Medulla oblongata (tissue), 1 donor: ENCODE measurements around the gene RPL10A.
"Not testable (repeated sequence)": the region's sequence is repeated elsewhere in the genome, so short reads cannot be mapped to it uniquely, and the experiment has no call there.

ENCODE experiments used
- DNase-seq: peaks from one replicate; pipeline ENCODE4 v3.0.0-alpha.2; 2015; ENCODE audit errors: extremely low spot score

The RPL10A gene

GRCh38 chr6:35511562-35511941, 43.4 kb downstream of the RPL10A start:
- no peak for DNase-seq

GRCh38 chr6:35512006-35512405, 43.8 kb downstream of the RPL10A start:
- no peak for DNase-seq

- DNase-seq: no peak
Observed at GRCh38 chr6:35512740-35513139, 44.5 kb downstream of the RPL10A start, which contains the start of gene TULP1. Gene TULP1 (minus strand): TSS chr6:35512896. CDS start chr6:35512858, 38 bp downstream.

DNA sequence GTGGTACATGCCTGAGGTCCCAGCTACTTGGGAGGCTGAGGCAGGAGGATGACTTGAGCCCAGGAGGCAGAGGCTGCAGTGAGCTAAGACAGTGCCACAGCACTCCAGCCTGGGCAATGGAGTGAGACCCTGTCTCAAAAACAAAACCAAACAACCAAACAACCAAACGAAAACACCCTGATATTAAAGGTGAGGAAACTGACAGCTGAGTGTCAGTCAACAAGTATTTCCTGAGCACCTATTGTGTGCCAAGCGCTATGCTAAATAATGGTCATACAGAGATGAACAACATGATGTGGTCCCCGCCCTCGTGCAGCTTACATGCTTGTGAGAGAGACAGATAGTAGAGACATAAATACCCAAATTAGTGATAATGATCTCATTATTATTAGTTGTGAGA, 46.4 kb downstream of the RPL10A start:
- DNase-seq: no peak

DNA sequence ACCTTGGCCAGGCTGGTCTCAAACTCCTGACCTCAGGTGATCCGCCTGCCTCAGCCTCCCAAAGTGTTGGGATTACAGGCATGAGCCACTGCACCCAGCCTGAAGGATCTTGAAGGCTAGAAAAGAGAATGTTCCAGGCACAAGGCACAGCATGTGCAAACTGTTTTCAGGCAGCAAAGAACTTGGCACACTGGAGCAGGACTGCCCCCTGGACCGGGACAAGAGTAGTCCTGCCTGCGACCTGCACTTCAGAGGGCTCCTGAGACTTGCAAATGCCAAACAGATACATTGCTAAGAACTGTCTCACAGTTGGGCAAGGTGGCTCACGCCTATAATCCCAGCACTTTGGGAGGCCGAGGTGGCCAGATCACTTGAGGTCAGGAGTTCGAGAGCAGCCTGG, 47.7 kb downstream of the RPL10A start:
- not testable (repeated sequence) for DNase-seq

- DNase-seq: no peak
Observed at GRCh38 chr6:35516712-35517111, 48.5 kb downstream of the RPL10A start.

DNA sequence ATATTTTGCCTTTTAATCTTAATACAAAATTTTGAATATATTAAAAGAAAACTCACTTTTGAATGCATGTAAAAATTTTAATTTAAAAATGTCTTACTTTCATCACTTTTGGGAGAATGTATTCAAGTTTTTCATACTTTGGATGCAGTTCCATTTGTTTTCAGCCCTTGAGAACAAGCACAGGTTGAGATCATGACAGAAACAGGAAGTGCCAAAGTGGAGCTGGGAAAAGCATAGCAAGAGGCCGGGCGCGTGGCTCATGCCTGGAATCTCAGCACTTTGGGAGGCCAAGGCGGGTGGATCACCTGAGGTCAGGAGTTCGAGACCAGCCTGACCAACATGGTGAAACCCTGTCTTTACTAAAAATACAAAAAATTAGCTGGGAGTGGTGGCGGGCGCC, 49.8 kb downstream of the RPL10A start:
- not testable (repeated sequence) for DNase-seq

DNA sequence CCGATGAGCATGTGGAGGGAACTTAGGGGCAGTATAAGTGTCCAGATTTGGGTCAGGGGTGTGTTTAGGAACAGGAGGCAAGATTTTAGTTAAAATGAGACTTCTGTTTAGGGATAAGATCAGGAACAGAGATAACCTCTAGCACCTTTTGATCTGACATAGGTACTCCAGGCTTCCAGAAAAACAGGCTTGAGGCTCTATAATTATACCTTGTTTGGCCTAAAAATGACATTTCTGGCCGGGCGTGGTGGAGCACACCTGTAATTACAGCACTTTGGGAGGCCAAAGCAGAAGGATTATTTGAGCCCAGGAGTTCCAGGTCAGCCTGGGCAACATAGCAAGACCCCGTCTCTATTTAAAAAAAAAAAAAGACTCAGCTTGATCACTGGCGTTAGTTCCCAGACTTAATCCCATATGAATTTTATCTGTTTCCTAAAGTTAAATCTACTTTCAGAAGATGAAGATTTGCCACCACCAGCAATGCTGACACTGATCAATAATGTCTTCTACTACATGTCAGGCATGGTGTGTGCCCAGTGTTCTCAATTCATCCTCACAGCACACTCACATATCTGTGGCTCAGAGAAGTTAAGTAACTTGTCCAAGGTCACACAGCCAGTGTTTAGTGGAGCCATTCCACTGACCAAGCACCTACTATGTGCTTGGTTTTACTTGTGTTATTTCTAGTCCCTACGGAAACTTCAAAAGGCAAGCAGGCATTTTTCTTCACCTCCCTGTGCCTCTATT, 50.5 kb downstream of the RPL10A start:
- DNase-seq: no peak

GRCh38 chr6:35519313-35520015, 51.3 kb downstream of the RPL10A start:
- DNase-seq: no peak
